ENCODE data around the gene SNCB.
"Not testable (repeated sequence)": the region's sequence is repeated elsewhere in the genome, so short reads cannot be mapped to it uniquely, and the experiment has no call there.

The SNCB gene

DNA sequence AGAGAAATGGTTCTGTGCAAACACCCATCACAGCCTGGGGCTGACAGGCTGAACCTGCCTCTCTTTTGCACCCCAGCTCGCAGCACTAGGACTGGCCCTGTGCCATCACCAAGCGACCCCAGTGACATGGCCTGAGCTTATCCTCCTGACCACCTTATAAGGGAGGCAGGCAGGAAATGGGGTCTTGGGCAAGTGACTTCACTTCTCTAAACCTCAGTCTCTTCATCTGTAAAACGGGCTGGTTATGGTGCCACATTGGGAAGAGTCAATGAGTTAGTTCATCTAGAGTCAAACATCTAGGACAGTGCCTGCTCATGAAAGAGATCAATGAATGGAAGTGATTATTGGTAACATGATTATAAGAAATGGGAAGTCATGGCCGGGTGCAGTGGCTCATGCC, 6.2 kb downstream of the SNCB start:
- no peak for DNase-seq (ENCODE audit: low spot score)

DNA sequence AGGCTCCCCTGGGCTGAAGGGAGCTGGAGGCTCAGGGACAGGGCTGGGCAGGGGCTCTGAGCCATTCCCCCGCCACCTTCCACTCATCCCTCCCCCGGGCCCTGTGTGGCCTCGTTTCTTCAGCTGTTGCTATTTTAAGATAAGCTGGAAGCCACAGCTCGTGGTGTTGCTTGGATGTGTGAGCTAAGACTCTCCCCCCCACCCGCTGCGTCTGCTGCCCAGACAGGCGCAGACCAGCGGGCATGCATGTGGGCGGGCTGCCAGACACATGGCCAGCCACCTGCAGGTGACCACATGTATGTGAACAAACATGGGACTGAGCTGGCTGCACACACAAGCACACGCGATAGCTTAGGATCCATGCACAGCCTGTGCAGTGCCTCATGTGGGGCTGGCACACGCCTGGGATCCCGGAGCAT, 8.7 kb downstream of the SNCB start:
- peak; percentile 45 for DNase-seq (ENCODE audit: low spot score)

DNA sequence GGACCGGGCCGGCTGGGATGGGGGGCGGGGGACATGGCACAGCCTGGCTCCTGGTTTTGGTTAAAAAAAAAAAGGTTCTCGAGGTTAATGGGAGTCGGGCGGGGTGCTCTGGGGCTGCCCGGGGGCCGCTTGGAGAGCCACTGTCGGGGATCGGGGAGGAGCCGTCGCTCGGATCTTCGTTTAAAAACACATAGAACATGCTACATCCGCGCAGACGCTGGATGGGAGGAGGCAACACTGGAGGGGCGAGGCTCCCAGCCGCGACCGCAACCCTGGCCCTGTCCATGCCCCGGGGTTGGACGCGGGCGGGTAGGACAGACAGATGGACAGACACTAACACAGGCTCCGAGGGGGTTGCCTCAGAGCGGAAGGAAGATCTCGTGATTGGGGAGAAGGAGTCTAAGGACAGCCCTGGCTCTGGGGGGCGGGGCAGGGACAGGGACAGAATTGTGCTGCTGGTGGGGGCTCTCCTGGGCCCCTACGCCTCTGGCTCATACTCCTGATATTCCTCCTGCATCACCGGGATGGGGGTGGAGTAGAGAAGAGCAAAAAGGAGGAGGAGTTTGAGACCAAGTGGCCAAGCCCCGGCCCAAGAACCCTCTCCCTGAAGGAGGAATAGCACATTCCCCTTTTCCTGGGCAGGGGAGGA, 9.9 kb downstream of the SNCB start:
- peak; percentile 49 for DNase-seq (ENCODE audit: low spot score)

DNA sequence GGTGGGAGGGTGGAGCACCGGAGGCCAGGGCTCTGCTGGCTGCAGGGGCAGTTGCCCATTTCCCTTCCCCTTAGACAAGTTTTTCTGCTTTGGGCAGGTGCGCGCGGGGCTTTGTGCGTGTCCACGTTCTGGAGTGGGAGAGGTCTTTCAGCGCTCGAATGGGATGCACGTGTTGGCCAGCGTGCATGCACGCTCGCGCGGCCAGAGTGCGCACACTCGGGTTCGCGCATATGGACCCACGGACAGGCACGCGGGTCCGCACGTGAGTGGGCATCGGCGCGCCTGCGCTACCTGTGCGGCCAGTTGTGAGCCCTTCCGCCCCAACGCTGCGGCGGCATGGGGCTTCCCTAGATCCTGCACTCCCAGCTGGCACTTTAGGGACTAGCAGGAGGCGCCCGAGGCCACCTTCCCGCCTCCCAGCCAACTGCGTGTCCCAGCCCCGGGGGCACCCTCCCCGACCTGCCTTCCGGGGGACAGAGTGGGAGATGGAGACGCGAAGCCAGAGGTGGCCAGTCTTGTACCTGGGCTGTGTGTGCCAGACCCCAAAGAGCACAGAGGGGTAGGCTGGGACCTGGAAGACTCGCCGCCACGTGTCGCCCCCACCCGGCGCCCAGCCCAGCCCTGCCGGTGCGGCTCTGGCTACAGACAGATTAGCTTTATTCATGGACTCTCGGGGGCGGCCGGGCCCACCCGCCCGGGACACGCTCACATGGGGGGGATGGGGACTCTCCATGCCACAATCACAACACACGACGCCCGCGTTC, 10.6 kb downstream of the SNCB start:
- DNase-seq (ENCODE audit: low spot score), result no peak

GRCh38 chr5:176619203-176619568, 11.1 kb downstream of the SNCB start:
- DNase-seq (ENCODE audit: low spot score), result peak; percentile 80

- no peak for DNase-seq (ENCODE audit: low spot score)
Observed at GRCh38 chr5:176618783-176619182, 11.6 kb downstream of the SNCB start.

DNA sequence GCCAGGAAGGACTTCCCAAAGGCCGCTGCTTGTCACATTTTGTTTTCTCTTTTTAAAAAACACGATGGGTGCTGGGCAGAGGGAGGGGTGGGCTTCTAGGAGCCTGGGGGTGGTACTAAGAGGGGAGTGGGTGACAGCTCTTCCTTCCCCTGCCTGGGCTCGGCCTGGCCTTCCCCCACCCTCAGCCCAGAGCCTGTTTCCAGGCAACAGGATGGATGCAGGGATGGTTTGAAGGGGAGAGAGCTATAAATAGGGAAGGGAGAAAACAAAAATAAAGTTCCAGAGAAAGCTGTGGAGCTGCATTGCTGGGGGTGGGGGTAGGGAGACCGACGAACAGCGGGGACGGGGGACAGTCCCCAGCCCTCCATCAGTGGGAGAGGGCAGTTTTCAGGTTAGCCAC, 13.8 kb downstream of the SNCB start:
- DNase-seq (ENCODE audit: low spot score), result no peak

DNA sequence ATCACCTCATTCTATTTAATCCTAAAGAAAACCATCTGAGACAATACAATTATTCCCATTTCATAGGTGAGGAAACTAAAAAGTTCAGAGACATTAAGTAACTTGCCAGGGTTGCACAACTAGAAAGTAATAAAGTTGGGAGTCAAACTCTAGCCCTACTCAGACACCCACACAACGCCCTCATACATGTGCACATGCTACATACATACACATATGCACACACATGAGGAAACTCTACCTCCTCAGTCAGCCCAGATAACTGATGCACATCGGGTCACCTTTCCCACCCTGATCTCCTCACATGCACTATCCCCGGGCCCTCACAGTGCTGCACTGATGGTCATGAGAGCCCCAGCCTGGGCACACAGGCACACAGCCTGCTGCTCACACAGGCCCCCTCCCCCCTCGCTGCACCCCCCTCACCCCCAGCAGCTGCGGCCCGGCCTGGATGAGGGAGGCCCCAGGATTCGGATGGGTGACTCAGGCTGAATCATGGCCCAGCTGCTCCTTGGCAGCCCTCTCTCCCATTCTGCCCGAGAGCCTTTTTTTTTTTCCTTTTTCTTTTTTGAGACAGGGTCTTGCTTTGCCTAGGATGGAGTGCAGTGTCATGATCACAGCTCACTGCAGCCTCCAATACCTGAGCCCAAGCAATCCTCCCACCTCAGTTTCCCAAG, 15.4 kb downstream of the SNCB start:
- DNase-seq (ENCODE audit: low spot score), result peak; percentile 89

- DNase-seq (ENCODE audit: low spot score), result no peak
Observed at GRCh38 chr5:176612855-176613254, 17.5 kb downstream of the SNCB start.

- no peak for DNase-seq (ENCODE audit: low spot score)
Observed at GRCh38 chr5:176612008-176612407, 18.3 kb downstream of the SNCB start.

GRCh38 chr5:176611435-176611834, 18.9 kb downstream of the SNCB start:
- DNase-seq (ENCODE audit: low spot score), result peak; percentile 78

GRCh38 chr5:176610435-176610773, 19.9 kb downstream of the SNCB start:
- no peak for DNase-seq (ENCODE audit: low spot score)

GRCh38 chr5:176609724-176610434, 20.5 kb downstream of the SNCB start, which contains the start of gene GPRIN1:
TSS of gene GPRIN1 (minus strand) at chr5:176610156. CDS start at chr5:176599834, 10,322 bp downstream.
- peak; percentile 91 for DNase-seq (ENCODE audit: low spot score)

- DNase-seq (ENCODE audit: low spot score), result no peak
Observed at GRCh38 chr5:176608937-176609723, 21.2 kb downstream of the SNCB start.

- no peak for DNase-seq (ENCODE audit: low spot score)
Observed at GRCh38 chr5:176608142-176608705, 22.1 kb downstream of the SNCB start.

DNA sequence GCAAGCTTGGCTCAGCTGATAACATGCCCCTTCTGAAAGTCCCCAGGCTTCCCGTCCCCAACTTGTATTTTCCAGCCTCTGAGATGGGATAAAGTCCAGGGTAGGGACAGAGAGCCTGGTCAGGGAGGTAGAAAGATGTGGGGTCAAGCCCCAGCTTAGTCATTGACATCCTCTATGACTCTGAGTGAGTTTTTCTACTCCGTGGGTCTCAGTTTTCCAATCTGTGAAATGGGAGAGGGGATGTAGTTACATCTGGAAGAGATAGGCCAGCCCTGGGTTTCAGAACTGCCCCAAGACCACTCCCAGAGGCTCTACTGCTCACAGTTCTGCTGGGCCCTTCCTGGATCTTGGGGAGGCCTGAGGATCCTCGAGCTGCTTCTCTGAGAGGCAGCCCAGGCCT, 23.5 kb downstream of the SNCB start:
- no peak for DNase-seq (ENCODE audit: low spot score)

- DNase-seq (ENCODE audit: low spot score), result no peak
Observed at GRCh38 chr5:176606032-176606431, 24.3 kb downstream of the SNCB start.

DNA sequence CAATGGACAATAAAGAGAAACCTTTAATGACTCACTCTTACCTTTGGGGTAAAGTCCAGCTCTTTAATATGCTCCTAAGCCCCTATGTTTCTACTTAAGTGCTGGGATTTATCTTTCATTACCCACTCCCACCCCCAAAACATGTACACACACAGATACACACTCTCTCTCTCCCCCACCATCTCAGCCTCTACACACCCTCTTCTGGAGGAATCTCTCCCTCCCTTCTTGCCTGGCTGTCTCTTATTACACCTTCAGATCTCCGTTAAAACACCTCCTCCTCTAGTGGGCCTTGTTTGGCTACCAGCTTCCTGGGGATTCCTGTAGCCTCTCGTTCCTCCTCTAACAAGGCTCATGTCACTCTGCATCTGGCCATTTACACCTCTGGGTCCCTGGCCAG, 27.2 kb downstream of the SNCB start:
- DNase-seq (ENCODE audit: low spot score), result no peak

- DNase-seq (ENCODE audit: low spot score), result no peak
Observed at GRCh38 chr5:176601901-176602482, 28.3 kb downstream of the SNCB start.

DNA sequence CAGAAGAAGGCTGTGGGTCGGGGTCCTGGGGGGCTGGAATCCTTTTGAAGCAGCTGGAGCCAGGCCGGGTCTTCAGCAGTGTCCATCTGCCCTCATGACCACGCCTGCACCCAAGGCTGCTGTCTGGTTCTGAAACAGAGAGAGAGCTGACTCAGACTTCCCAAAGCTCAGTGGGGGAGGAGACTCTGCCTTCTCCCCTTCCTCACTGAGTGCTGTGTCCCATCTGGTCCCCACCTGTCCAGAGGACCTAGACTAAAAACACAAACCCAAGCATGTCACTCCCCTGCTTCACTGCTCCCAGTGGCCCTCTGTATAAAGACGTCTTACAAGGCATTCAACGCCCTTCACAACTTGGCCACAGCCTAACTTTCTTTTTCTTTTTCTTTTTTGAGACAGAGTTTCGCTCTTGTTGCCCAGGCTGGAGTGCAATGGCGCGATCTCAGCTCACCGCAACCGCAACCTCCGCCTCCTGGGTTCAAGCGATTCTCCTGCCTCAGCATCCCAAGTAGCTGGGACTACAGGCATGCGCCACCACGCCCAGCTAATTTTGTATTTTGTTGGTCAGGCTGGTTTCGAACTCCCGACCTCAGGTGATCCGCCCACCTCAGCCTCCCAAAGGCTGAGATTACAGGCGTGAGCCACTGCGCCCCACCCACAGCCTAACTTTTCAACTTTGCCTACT, 30.4 kb downstream of the SNCB start:
- DNase-seq (ENCODE audit: low spot score), result not testable (repeated sequence)
